Large intestine (tissue), 12 donors: Measurements from ENCODE around the gene FUCA1. TPM values are rescaled to one million over a fixed set of nuclear protein-coding genes. Genes with fewer than 3 reads are reported as not detected.

ENCODE experiments used
- DNase-seq, 2 donors: peaks; one replicate each; pipeline versions ENCODE4 v3.0.0 to v3.0.0-alpha.2; 2013
- H3K27ac ChIP-seq: one replicate; pipeline ENCODE4 v1.5.1; 2013; ENCODE audit warnings: low read length
- H3K27me3 ChIP-seq: 2 replicates; pipeline ENCODE4 v1.6.1; 2013; ENCODE audit warnings: low read length; ENCODE audit not compliant: control insufficient read depth, insufficient read depth
- H3K36me3 ChIP-seq: 2 replicates; pipeline ENCODE4 v1.6.1; 2013; ENCODE audit warnings: low read length; ENCODE audit not compliant: control insufficient read depth, insufficient read depth
- H3K4me1 ChIP-seq: one replicate; pipeline ENCODE4 v1.6.1; 2013; ENCODE audit warnings: low read length; ENCODE audit not compliant: control insufficient read depth, insufficient read depth
- H3K4me3 ChIP-seq: one replicate; pipeline ENCODE4 v1.5.1; 2013; ENCODE audit warnings: low read length
- H3K9me3 ChIP-seq: one replicate; pipeline ENCODE4 v1.6.1; 2013; ENCODE audit warnings: mild to moderate bottlenecking, low read depth, low read length, moderate library complexity; ENCODE audit not compliant: control insufficient read depth
- WGBS: methylation state at CpG from one replicate; pipeline ENCODE4 v1.1.5; 2013; ENCODE audit warnings: low lambda C conversion rate; ENCODE audit not compliant: insufficient coverage; 5-methylcytosine and 5-hydroxymethylcytosine counted together
- long read RNA-seq, 11 donors: transcript quantifications; one replicate each; lab custom pipeline, GENCODE V29; 2026
- polyA plus RNA-seq: library from polyadenylated mRNA; unstranded; fragments of 120-200 nt; gene quantifications from one replicate; pipeline ENCODE4 v1.2.1, GENCODE V29; 2013

Gene FUCA1
- 68.2 TPM for polyA plus RNA-seq
- long read RNA-seq, donor 1, transcript FUCA1-201 (8 exons, 2,047 nt), result major isoform, 23 of 28 reads
- long read RNA-seq, donor 1, partial matches to known transcripts, result 5 of 28 reads
- long read RNA-seq, donor 1, other reads (novel, unspliced or antisense), result 0 of 28 reads
- long read RNA-seq, donor 2, transcript FUCA1-201 (8 exons, 2,047 nt), result major isoform, 51 of 63 reads
- long read RNA-seq, donor 2, partial matches to known transcripts, result 12 of 63 reads
- long read RNA-seq, donor 2, other reads (novel, unspliced or antisense), result 0 of 63 reads
- long read RNA-seq, donor 3, result 0 reads
- long read RNA-seq, donor 4, partial matches to known transcripts, result 0 of 1 reads
- long read RNA-seq, donor 4, other reads (novel, unspliced or antisense), result 0 of 1 reads
- long read RNA-seq, donor 5, transcript FUCA1-201 (8 exons, 2,047 nt), result major isoform, 13 of 13 reads
- long read RNA-seq, donor 5, partial matches to known transcripts, result 0 of 13 reads
- long read RNA-seq, donor 5, other reads (novel, unspliced or antisense), result 0 of 13 reads
- long read RNA-seq, donor 6, transcript FUCA1-201 (8 exons, 2,047 nt), result major isoform, 30 of 35 reads
- long read RNA-seq, donor 6, partial matches to known transcripts, result 5 of 35 reads
- long read RNA-seq, donor 6, other reads (novel, unspliced or antisense), result 0 of 35 reads
- long read RNA-seq, donor 7, transcript FUCA1-201 (8 exons, 2,047 nt), result major isoform, 10 of 10 reads
- long read RNA-seq, donor 7, partial matches to known transcripts, result 0 of 10 reads
- long read RNA-seq, donor 7, other reads (novel, unspliced or antisense), result 0 of 10 reads
- long read RNA-seq, donor 8, transcript FUCA1-201 (8 exons, 2,047 nt), result major isoform, 42 of 90 reads
- long read RNA-seq, donor 8, partial matches to known transcripts, result 48 of 90 reads
- long read RNA-seq, donor 8, other reads (novel, unspliced or antisense), result 0 of 90 reads
- long read RNA-seq, donor 9, transcript FUCA1-201 (8 exons, 2,047 nt), result major isoform, 32 of 62 reads
- long read RNA-seq, donor 9, partial matches to known transcripts, result 30 of 62 reads
- long read RNA-seq, donor 9, other reads (novel, unspliced or antisense), result 0 of 62 reads
- long read RNA-seq, donor 10, transcript FUCA1-201 (8 exons, 2,047 nt), result major isoform, 32 of 39 reads
- long read RNA-seq, donor 10, partial matches to known transcripts, result 7 of 39 reads
- long read RNA-seq, donor 10, other reads (novel, unspliced or antisense), result 0 of 39 reads
- long read RNA-seq, donor 11, transcript FUCA1-201 (8 exons, 2,047 nt), result major isoform, 28 of 28 reads
- long read RNA-seq, donor 11, partial matches to known transcripts, result 0 of 28 reads
- long read RNA-seq, donor 11, other reads (novel, unspliced or antisense), result 0 of 28 reads

- Histone ChIP-seq H3K27me3 (peaks cover 5% of the 10 kb centered on the region), H3K9me3 (no peaks in the 10 kb centered on the region), H3K4me1 (peaks cover 18% of the 10 kb centered on the region), H3K27ac (peak within 1 kb of the TSS; percentile 77), H3K36me3 (peaks cover 8% of the 10 kb centered on the region), H3K4me3 (peak within 1 kb of the TSS; percentile 79)
- no CpG with 5 or more reads among the region's 71 CpGs for WGBS
- DNase-seq, result peak; percentile 94 to 95
These were observed at the start of gene FUCA1 for GRCh38 chr1:23867895-23868556. Gene FUCA1 (minus strand): TSS chr1:23868290. CDS start chr1:23868286, 4 bp downstream.

- Histone ChIP-seq H3K36me3 (no peaks in the 10 kb centered on the region), H3K27ac (no peak overlapping the region), H3K27me3 (no peaks in the 10 kb centered on the region), H3K4me1 (peaks cover 21% of the 10 kb centered on the region), H3K9me3 (no peaks in the 10 kb centered on the region), H3K4me3 (no peak overlapping the region)
- DNase-seq, result peak; percentile 72 to 80
- 88% methylated on average over 3 of the region's 12 CpGs for WGBS
These were observed 48.4 kb upstream of the FUCA1 start for GRCh38 chr1:23916209-23917131.

- H3K36me3 ChIP-seq, result no peaks in the 10 kb centered on the region
- WGBS, result 80% methylated on average over 1 of the region's 5 CpGs
- no peaks in the 10 kb centered on the region for H3K27me3 ChIP-seq
- peaks cover 18% of the 10 kb centered on the region for H3K4me1 ChIP-seq
- DNase-seq, result no peak
- H3K4me3 ChIP-seq, result no peak overlapping the region
- H3K9me3 ChIP-seq, result no peaks in the 10 kb centered on the region
- H3K27ac ChIP-seq, result no peak overlapping the region
These were observed 47.4 kb upstream of the FUCA1 start for GRCh38 chr1:23915466-23915865.

- Histone ChIP-seq H3K4me3 (no peak overlapping the region), H3K36me3 (no peaks in the 10 kb centered on the region), H3K9me3 (no peaks in the 10 kb centered on the region), H3K27me3 (no peaks in the 10 kb centered on the region), H3K4me1 (peaks cover 12% of the 10 kb centered on the region), H3K27ac (no peak overlapping the region)
- WGBS, result no CpG with 5 or more reads among the region's 4 CpGs
- DNase-seq, result no peak
These were observed 46.8 kb upstream of the FUCA1 start for GRCh38 chr1:23914921-23915320.

GRCh38 chr1:23913212-23913880 lies 45.3 kb upstream of the FUCA1 start, which contains the start of gene CNR2:
Gene CNR2 (minus strand): TSS chr1:23913362. CDS start chr1:23875617, 37,745 bp downstream.
- whole genome bisulfite sequencing, result no CpG with 5 or more reads among the region's 7 CpGs
- Histone ChIP-seq H3K4me3 (no peak within 1 kb of the TSS), H3K27ac (no peak within 1 kb of the TSS), H3K27me3 (peaks cover 7% of the 10 kb centered on the region), H3K9me3 (no peaks in the 10 kb centered on the region), H3K36me3 (no peaks in the 10 kb centered on the region), H3K4me1 (peaks cover 3% of the 10 kb centered on the region)
- no peak for DNase-seq

GRCh38 chr1:23911921-23912320 lies 43.8 kb upstream of the FUCA1 start:
- no peak for DNase-seq
- peaks cover 3% of the 10 kb centered on the region for H3K4me1 ChIP-seq
- H3K27me3 ChIP-seq, result peaks cover 7% of the 10 kb centered on the region
- no peak overlapping the region for H3K4me3 ChIP-seq
- no peaks in the 10 kb centered on the region for H3K9me3 ChIP-seq
- no peaks in the 10 kb centered on the region for H3K36me3 ChIP-seq
- H3K27ac ChIP-seq, result no peak overlapping the region
- WGBS, result no CpG with 5 or more reads among the region's 8 CpGs

- DNase-seq, result no peak
- 94% methylated on average over 2 of the region's 11 CpGs for WGBS
- Histone ChIP-seq H3K4me3 (no peak overlapping the region), H3K27ac (no peak overlapping the region), H3K9me3 (no peaks in the 10 kb centered on the region), H3K27me3 (peaks cover 9% of the 10 kb centered on the region), H3K36me3 (no peaks in the 10 kb centered on the region), H3K4me1 (no peaks in the 10 kb centered on the region)
These were observed 42.6 kb upstream of the FUCA1 start for GRCh38 chr1:23910553-23911246.

- no peaks in the 10 kb centered on the region for H3K9me3 ChIP-seq
- H3K36me3 ChIP-seq, result no peaks in the 10 kb centered on the region
- peaks cover 13% of the 10 kb centered on the region for H3K27me3 ChIP-seq
- H3K27ac ChIP-seq, result no peak overlapping the region
- WGBS, result no CpG with 5 or more reads among the region's 8 CpGs
- no peaks in the 10 kb centered on the region for H3K4me1 ChIP-seq
- DNase-seq, result no peak
- H3K4me3 ChIP-seq, result no peak overlapping the region
These were observed 42.1 kb upstream of the FUCA1 start for GRCh38 chr1:23910144-23910543.
